Measurements from ENCODE around the gene IL37. TPM values are rescaled to one million over a fixed set of nuclear protein-coding genes. Genes with fewer than 3 reads are reported as not detected.

The IL37 gene
- total RNA-seq (2014; rRNA removed; shearing (Covaris generic)) (not detected in 2 replicates), polyA plus RNA-seq (2016; fragmentation: Nextera tagmentation; extraction: Ambion mirVana) (not detected in 2 replicates)

DNA sequence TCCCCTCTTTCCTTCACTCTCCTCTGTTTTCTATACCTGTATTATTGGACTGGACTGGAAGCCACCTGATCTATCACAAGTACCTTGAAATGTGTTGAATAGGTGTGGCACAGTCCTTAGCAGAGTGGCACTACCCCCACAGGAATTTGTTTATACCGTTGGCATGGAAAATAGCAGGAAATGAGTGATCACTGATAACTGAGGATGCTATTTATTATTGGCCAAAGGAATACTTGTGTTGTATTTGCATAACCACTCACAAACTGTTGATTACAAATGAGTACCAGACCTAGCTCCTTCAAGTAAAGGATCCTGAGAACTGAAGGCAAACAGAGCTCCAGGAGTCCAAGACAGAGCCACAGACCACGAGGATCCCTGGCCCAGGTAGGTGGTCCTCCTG lies at the start of gene IL37:
TSS of gene IL37 (plus strand) at position 301 of the 400 bp plus-strand sequence. CDS start 1,848 bp downstream, outside the sequence.
- WGBS, 2 experiments (ENCODE audit: low coverage in 1 of 2, low lambda C conversion rate in 2 of 2, missing lambda C conversion rate in 2 of 2), result 0% methylated on average over 2 of the region's 2 CpGs
- Histone ChIP-seq H3K36me3 (ENCODE audit: low read depth) (no peaks in the 10 kb centered on the region), H3K9ac (no peak within 1 kb of the TSS), H3K4me3 (no peak within 1 kb of the TSS), H3K27me3 (replicated peaks; ENCODE audit: insufficient read depth) (peaks cover 22% of the 10 kb centered on the region), H3K4me1 (ENCODE audit: insufficient read depth) (no peaks in the 10 kb centered on the region), H3K4me2 (ENCODE audit: unreplicated experiment) (no peak within 1 kb of the TSS), H3K9me2 (ENCODE audit: insufficient read depth) (no peaks in the 10 kb centered on the region), H3K27ac (no peak within 1 kb of the TSS), H2AFZ (no peak within 1 kb of the TSS), H4K20me1 (ENCODE audit: insufficient read depth) (no peaks in the 10 kb centered on the region), H3F3A (ENCODE audit: insufficient read depth) (no peaks in the 10 kb centered on the region), H3K9me3 (ENCODE audit: low read depth) (no peaks in the 10 kb centered on the region), H3K79me2 (ENCODE audit: insufficient read depth) (no peaks in the 10 kb centered on the region)
- in situ Hi-C loops (cut with MboI), result no loop called here
- DNase-seq, result no peak
- TF ChIP-seq EZH2 (IDR thresholded peaks at IDR 0.05; ENCODE audit: insufficient read depth, poor library complexity, severe bottlenecking) (no peak), EZH2phosphoT487 (IDR thresholded peaks at IDR 0.05; ENCODE audit: insufficient read depth, low read depth) (no peak)

DNA sequence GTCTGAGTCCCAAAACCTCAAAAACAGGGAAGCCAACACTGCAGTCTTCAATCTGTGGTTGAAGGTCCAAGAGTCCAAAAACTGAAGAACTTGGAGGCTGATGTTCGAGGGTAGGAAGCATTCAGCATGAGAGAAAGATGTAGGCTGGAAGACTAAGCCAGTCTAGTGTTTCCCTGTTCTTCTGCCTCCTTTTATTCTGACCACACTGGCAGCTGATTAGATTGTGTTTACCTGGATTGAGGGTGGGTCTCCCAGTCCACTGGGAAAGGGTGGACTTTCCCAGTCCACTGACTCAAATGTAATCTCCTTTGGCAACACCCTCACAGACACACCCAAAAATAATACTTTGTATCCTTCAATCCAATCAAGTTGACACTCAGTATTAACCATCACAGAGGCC lies 46.9 kb upstream of the IL37 start:
- Histone ChIP-seq H3K4me3 (no peak overlapping the region), H3K9ac (no peak overlapping the region)
- in situ Hi-C loops (cut with MboI), result no loop called here

GRCh38 chr2:112866128-112866835 lies 44.7 kb upstream of the IL37 start:
- no peak for DNase-seq
- H3K4me3 ChIP-seq, result no peak overlapping the region
- 75 to 85% methylated on average over 8 of the region's 8 CpGs for WGBS, 2 experiments (ENCODE audit: low coverage in 1 of 2, low lambda C conversion rate in 2 of 2, missing lambda C conversion rate in 2 of 2)
- TF ChIP-seq EZH2phosphoT487 (IDR thresholded peaks at IDR 0.05; ENCODE audit: insufficient read depth, low read depth) (no peak), EZH2 (IDR thresholded peaks at IDR 0.05; ENCODE audit: insufficient read depth, poor library complexity, severe bottlenecking) (no peak)
- no peaks in the 10 kb centered on the region for H3K9me2 ChIP-seq (ENCODE audit: insufficient read depth)
- H3K4me1 ChIP-seq (ENCODE audit: insufficient read depth), result peaks cover 20% of the 10 kb centered on the region
- in situ Hi-C loops (cut with MboI), result no loop called here
- H2AFZ ChIP-seq, result no peak overlapping the region
- no peaks in the 10 kb centered on the region for H3K36me3 ChIP-seq (ENCODE audit: low read depth)
- no peaks in the 10 kb centered on the region for H3K27me3 ChIP-seq (replicated peaks; ENCODE audit: insufficient read depth)
- no peak overlapping the region for H3K4me2 ChIP-seq (ENCODE audit: unreplicated experiment)
- no peaks in the 10 kb centered on the region for H4K20me1 ChIP-seq (ENCODE audit: insufficient read depth)
- H3K79me2 ChIP-seq (ENCODE audit: insufficient read depth), result no peaks in the 10 kb centered on the region
- no peak overlapping the region for H3K9ac ChIP-seq
- no peaks in the 10 kb centered on the region for H3F3A ChIP-seq (ENCODE audit: insufficient read depth)
- H3K9me3 ChIP-seq (ENCODE audit: low read depth), result no peaks in the 10 kb centered on the region
- H3K27ac ChIP-seq, result no peak overlapping the region

More for the DNA sequence above, 46.9 kb upstream of the IL37 start:
- Histone ChIP-seq H3K9me3 (ENCODE audit: low read depth) (peaks cover 9% of the 10 kb centered on the region), H4K20me1 (ENCODE audit: insufficient read depth) (no peaks in the 10 kb centered on the region), H3K9me2 (ENCODE audit: insufficient read depth) (no peaks in the 10 kb centered on the region), H3K36me3 (ENCODE audit: low read depth) (no peaks in the 10 kb centered on the region), H3F3A (ENCODE audit: insufficient read depth) (no peaks in the 10 kb centered on the region), H3K27ac (no peak overlapping the region), H3K4me2 (ENCODE audit: unreplicated experiment) (no peak overlapping the region), H2AFZ (no peak overlapping the region), H3K79me2 (ENCODE audit: insufficient read depth) (no peaks in the 10 kb centered on the region), H3K4me1 (ENCODE audit: insufficient read depth) (peaks cover 9% of the 10 kb centered on the region), H3K27me3 (replicated peaks; ENCODE audit: insufficient read depth) (no peaks in the 10 kb centered on the region)
- 0 to 8% methylated on average over 1 of the region's 1 CpG for WGBS, 2 experiments (ENCODE audit: low coverage in 1 of 2, low lambda C conversion rate in 2 of 2, missing lambda C conversion rate in 2 of 2)
- no peak for TF ChIP-seq EZH2 (IDR thresholded peaks at IDR 0.05; ENCODE audit: insufficient read depth, poor library complexity, severe bottlenecking)
- no peak for TF ChIP-seq EZH2phosphoT487 (IDR thresholded peaks at IDR 0.05; ENCODE audit: insufficient read depth, low read depth)
- DNase-seq, result no peak

- no peaks in the 10 kb centered on the region for H4K20me1 ChIP-seq (ENCODE audit: insufficient read depth)
- H3K4me2 ChIP-seq (ENCODE audit: unreplicated experiment), result no peak overlapping the region
- TF ChIP-seq EZH2phosphoT487 (IDR thresholded peaks at IDR 0.05; ENCODE audit: insufficient read depth, low read depth) (no peak), EZH2 (IDR thresholded peaks at IDR 0.05; ENCODE audit: insufficient read depth, poor library complexity, severe bottlenecking) (no peak)
- in situ Hi-C loops (cut with MboI), result no loop called here
- 79 to 82% methylated on average over 7 of the region's 7 CpGs for WGBS, 2 experiments (ENCODE audit: low coverage in 1 of 2, low lambda C conversion rate in 2 of 2, missing lambda C conversion rate in 2 of 2)
- H3K9ac ChIP-seq, result no peak overlapping the region
- no peaks in the 10 kb centered on the region for H3K36me3 ChIP-seq (ENCODE audit: low read depth)
- H3K27ac ChIP-seq, result no peak overlapping the region
- DNase-seq, result peak; percentile 20
- no peak overlapping the region for H3K4me3 ChIP-seq
- H3F3A ChIP-seq (ENCODE audit: insufficient read depth), result no peaks in the 10 kb centered on the region
- H3K79me2 ChIP-seq (ENCODE audit: insufficient read depth), result no peaks in the 10 kb centered on the region
- H2AFZ ChIP-seq, result no peak overlapping the region
- H3K9me2 ChIP-seq (ENCODE audit: insufficient read depth), result no peaks in the 10 kb centered on the region
- H3K4me1 ChIP-seq (ENCODE audit: insufficient read depth), result peaks cover 20% of the 10 kb centered on the region
- no peaks in the 10 kb centered on the region for H3K9me3 ChIP-seq (ENCODE audit: low read depth)
- H3K27me3 ChIP-seq (replicated peaks; ENCODE audit: insufficient read depth), result no peaks in the 10 kb centered on the region
Measured at GRCh38 chr2:112867701-112868631, 43.0 kb upstream of the IL37 start.

All from GM23248 (cell line).